RCC 7860 (cell line): Measurements from ENCODE around the gene NAB2.

Experiments
- DNase-seq: peaks from one replicate; pipeline ENCODE4 v3.0.0-alpha.2; 2015; ENCODE audit warnings: low spot score
- FAIRE-seq: peaks from 2 replicates; lab custom pipeline; 2012; peaks lifted over from hg19 to GRCh38; lab: Jason Lieb, UNC

The NAB2 gene

DNA sequence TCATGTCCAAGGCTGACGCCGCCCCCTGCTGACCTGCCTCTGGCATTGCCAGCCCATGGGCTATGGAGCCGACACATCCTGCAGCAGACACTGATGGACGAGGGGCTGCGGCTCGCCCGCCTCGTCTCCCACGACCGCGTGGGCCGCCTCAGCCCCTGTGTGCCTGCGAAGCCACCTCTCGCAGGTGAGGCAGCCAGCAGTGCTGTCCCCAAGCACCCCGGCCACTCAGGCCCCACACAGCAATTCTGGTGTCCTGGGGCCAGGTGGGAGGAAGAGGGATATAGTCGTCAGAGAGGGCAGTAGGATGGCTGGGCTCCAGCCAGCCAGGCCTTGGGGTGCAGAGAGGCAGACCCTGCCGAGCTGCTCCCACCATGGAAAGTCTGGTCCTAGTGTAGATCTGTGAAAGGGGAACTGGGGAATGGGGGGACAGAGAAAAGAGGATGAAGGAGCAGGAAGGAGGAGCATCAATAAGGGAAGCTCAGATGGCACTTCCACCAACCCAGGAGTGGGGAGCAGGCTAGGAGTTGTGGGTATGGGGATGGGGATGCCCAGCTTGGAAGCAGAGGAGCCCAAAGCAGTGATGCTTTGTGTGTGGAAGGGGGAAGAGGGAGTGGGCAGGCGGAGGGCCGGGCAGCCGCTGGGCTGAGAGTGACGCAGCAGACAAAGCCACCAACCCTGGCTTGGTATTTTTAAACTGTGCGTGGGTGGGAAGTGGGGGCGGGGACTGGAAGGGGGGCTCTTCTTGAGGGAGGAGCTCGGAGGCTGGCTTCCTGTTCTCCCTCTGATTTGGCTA lies 4.7 kb downstream of the NAB2 start:
- FAIRE-seq: no peak
- peak; percentile 12 for DNase-seq

DNA sequence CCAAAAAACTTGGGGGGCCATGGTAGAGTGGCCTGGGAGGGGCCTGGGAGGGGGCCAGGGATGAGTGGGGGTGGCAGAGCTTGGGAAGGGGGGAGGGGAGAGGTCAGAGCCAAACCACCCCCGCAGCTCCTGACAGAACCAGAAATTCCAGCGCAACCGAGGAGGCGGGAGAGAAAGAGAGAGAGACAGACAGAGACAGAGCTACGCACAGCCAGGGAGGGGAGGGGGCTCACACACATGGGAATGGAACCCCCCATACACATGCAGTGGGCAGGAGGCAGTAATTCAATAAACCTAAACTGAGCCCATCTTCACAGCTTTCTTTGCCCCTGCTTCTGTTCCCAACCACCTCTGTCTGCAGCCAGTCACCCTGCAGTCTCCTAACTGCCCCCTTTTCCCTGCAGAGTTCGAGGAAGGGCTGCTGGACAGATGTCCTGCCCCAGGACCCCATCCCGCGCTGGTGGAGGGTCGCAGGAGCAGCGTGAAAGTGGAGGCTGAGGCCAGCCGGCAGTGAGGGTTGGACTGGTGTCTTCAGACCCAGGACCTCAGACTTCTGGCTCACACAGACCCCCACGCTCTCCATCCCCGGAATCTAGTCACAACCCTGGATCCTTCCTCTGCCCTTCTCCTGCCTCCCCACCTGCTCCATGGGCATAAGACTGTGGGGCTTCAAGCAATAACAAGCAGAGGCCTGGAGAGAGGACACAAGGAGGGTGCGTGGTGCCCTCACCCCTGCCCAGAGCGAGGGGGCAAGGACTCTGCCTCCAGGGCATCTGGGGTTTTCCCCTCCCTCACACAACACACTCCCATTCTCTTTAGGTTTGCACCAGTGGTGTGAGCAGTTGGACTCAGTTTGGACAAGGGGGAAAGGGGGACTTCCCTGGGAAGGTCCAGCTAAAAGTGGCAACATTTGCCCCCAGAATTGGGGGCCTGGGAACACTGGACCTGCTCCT lies 5.6 kb downstream of the NAB2 start:
- FAIRE-seq (no peak), DNase-seq (no peak)

- no peak for FAIRE-seq
Measured at GRCh38 chr12:57095440-57095839, 6.5 kb downstream of the NAB2 start.

GRCh38 chr12:57096099-57096572 lies 7.2 kb downstream of the NAB2 start:
- DNase-seq (no peak), FAIRE-seq (no peak)

More at GRCh38 chr12:57095440-57095839, 6.5 kb downstream of the NAB2 start:
- no peak for DNase-seq

- FAIRE-seq (no peak), DNase-seq (no peak)
Measured at GRCh38 chr12:57096748-57097553, 8.0 kb downstream of the NAB2 start.

DNA sequence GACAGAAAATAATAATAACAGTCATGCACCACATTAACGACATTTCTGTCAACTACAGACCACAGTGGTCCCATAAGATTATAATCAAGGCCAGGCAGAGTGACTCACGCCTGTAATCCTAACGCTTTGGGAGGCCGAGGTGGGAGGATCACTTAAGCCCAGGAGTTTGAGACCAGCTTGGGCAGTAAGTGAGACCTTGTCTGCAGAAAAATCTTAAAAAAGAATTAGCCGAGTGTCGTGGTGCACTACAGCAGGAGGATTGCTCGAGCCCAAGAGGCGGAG lies 8.6 kb downstream of the NAB2 start:
- no peak for DNase-seq
- FAIRE-seq: no peak

- FAIRE-seq (no peak), DNase-seq (no peak)
Measured at GRCh38 chr12:57098546-57098945, 9.6 kb downstream of the NAB2 start.

GRCh38 chr12:57099047-57099714 lies 10.3 kb downstream of the NAB2 start:
- FAIRE-seq (no peak), DNase-seq (no peak)

DNA sequence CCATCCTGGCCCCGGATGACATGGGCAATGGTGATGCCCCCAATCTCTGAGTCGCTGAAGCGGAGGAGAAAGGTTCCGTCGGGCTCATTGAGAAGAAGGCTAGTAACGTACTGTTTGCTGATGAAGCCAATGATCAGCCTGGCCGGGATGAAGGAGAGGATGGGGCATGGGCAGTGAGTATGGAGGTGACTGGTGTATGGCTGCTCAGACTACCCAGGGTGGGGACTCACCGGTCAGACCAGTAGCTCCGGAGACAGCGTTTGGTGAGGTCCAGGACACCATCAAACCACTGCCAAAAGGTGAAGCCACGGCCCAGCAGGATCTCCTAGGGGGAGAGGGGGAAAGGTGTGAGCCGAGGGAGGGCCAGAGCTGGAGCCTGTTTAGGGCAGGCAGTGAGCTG lies 10.9 kb downstream of the NAB2 start:
- DNase-seq: no peak
- FAIRE-seq: no peak

DNA sequence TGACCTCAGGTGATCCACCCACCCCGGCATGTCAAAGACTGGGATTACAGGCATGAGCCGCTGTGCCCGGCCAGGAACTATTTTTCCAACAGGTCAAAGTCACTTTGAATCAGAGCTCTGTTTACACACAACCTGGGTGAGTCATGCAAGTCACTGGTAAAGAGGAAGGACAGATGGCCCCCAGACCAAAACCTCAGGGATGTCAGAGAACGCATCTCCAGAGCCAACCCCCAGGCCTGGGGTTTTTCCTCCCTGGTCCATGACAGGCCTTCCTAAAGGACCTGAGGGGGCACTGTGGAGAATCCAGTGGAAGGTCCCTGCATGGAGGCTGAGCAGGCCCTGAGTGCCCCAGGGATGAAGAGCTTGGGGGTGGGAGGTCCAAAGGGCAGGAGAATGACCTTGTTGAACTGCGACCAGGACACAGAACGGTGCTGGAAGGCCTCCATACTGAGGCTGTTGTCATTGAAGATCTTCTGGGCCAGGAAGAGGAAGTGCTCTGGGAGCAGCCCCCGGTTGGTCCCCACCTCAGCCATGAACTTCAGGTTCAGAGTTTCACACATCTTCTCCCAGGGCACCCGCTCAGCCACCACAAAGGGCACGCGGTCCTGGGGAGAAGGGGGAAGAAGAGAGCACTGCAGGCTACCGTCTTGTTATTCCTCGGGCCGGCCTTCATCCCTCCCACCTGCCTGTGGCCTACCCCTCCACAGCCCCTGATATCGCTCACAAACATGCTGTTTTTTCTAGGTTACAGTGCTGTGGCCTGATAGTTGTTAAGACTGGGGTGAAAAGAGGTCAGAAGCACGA lies 13.2 kb downstream of the NAB2 start:
- FAIRE-seq: no peak
- peak; percentile 22 for DNase-seq

GRCh38 chr12:57103856-57104255 lies 14.9 kb downstream of the NAB2 start:
- DNase-seq (no peak), FAIRE-seq (no peak)

GRCh38 chr12:57104292-57104910 lies 15.5 kb downstream of the NAB2 start:
- no peak for FAIRE-seq
- no peak for DNase-seq

DNA sequence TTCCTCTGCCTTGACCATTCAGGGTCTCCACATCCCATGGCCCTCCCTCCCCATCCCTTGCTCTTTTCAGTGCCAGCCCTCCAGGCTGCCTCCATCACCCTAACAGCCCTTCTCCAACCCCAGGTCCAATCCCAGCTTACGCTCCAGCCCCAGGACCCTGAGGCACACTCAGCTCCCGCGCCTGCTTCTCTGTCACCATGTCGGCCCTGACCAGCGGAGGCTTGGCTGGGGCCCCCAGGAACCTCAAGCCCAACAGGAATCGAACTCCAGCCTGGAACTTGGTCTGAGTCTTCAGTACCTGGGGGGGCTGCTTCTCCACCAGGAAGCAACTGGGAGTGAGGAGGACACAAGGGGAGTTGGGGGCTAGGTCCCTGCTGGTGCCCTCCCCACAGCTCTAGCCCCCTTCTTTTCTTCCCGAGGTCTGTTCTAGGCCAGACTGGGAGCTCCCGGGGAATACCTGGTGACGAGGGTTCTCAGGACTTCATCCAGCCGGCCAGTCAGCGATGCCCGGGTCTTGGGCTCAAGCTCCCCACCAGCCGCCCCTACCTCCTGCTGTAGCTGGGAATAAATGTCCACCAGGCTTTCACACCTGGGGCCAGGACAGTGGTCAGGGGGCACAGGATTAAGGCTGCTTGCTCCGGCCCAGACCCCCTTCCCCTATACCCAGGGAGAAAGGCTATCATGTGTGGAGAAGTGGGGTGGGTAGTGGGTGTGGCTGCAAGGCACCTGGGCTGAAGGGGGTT lies 16.3 kb downstream of the NAB2 start:
- FAIRE-seq (no peak), DNase-seq (no peak)

DNA sequence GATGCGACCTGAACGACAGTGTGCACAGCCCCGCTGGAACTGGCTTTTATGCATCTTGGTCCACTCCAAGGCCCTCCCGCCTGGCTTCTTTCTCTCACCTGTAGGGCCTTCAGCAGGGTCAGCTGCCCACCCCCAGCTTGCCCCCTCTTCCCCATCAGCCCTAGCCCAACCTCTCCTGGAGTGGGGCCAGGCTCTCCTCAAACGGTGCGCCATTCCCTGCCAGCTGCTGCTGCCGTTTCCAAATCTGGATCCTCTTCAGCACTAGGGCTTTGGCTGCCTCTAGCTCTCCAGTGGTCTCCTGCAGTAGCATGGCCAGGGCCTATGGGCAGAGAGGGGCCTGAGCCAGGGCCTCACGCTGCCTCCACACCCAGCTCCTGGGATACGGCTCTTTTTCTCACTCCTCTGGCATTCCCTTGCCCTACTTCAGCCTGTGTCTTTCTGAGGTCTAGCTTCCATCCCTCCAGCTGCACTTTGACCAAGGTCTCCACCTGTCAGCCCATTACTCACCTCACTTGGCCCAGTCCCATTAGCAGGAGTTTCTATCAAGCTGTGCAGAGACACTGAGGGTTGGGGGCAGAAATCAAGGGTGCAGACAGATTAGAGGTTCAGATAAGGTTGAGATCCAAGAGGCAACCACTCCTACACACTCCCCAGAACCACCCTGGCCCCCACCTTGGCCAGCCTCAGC lies 17.3 kb downstream of the NAB2 start:
- FAIRE-seq: no peak

GRCh38 chr12:57107456-57108155 lies 18.7 kb downstream of the NAB2 start:
- FAIRE-seq (no peak), DNase-seq (no peak)

More for the DNA sequence above, 17.3 kb downstream of the NAB2 start:
- no peak for DNase-seq

DNA sequence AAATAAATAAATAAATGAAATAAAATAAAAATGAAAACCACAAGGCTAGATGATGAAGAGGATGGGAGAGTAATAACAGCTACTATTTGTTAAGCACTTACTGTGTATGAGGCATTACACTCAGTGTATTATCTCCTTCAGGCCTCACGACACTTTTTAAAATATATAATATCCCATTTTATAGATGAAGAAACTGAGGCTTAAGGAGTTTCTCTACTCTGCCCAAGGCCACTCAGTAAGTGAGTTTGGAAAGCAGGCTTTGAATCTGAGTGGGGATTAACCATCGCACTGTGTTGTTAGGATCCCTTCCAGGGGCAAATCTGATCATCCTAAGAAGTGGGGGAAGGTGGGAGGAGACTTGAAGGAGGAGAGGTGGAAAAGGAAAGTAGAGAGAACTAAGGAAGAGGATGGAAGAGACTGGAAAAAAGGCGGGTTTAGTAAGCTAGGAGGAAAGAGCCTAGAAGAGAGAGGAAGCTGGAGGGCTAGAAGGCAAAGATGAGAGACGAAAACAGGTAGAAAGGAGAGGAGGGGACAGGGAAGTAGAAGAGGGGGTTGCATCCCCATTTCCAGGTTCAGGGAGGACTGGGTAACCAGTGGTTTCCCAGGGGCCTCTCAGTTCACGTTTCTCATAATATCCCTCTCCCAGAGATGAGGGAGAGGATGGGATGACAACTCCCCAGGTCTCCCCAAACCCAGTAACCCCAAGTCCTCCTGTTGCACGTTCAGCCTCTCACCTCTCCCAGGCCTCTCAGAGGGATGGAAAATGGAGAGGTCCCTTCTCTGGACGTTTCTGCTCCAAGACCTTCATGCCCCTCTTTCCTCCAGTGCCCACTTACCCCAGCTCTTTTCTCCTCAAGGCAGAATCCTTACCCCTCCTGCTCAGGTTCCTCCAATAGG lies 20.5 kb downstream of the NAB2 start:
- FAIRE-seq: no peak
- no peak for DNase-seq
